ENCODE data around the gene TSPYL1. TPM values are rescaled to one million over a fixed set of nuclear protein-coding genes. Genes with fewer than 3 reads are reported as not detected.

Gene TSPYL1
- total and polyA plus RNA-seq, 4 donors = 25.1 to 39.8 (median 30.2) TPM

DNA sequence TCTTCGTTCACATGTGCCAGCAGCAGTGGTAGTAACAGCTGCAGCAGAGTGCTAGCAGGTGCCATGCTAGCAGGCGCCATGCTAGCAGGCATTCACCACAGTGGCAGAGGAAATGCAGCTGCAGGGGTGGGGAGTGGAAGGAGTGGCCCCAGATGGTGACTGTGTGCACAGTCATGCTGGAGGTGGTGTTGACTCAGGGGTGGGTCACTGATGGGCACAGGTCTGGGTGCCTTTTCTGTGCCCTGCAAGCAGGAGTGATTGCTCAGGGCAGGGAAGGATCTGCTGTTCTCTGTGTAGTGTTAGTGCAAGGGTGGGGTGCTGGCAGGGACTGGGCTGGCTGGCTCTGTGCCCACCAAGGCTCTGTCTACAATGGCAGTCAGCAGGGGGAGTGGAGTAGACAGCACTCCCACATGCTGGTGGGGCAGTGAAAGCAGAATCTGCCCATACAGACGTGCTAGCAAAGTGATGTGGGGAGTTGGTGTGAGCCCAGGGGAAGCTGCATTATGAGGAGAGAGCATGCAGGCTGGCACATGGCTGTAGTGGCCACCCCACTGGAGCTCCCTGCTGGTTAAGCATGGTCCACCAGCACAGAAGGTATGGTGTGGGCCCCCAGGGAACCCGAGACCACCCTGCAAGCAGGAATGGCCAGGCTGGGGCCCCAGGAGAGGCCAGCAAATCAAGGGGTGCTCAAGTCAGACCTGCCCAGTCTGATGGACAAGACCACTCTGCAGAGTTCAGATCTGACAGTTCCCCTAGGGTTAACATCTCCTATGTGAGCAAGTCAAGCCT lies 14.5 kb downstream of the TSPYL1 start (continued):
- TF ChIP-seq HNF4A (conservative IDR thresholded peaks at IDR 0.05) (no peak), RAD21 (IDR thresholded peaks at IDR 0.05) (no peak), SP1 (IDR thresholded peaks at IDR 0.05) (no peak), FOXA2 (IDR thresholded peaks at IDR 0.05) (no peak), NR2F2 (IDR thresholded peaks at IDR 0.05) (no peak), HNF4G (IDR thresholded peaks at IDR 0.05) (no peak), RXRA (IDR thresholded peaks at IDR 0.05) (no peak)
- TF ChIP-seq, protein P1, sequence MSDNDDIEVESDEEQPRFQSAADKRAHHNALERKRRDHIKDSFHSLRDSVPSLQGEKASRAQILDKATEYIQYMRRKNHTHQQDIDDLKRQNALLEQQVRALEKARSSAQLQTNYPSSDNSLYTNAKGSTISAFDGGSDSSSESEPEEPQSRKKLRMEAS (IDR thresholded peaks at IDR 0.05) = no peak

- Histone ChIP-seq H3K9me3 (ENCODE audit: control insufficient read depth in 4 of 4, low read length in 3 of 4) (no peaks in the 10 kb centered on the region), H3K4me1 (ENCODE audit: control insufficient read depth in 4 of 4, insufficient read depth in 4 of 4, low read length in 3 of 4) (no peaks in the 10 kb centered on the region), H3K4me3 (ENCODE audit: low read depth in 1 of 3, low read length in 3 of 3) (no peak overlapping the region), H3K27me3 (ENCODE audit: control insufficient read depth in 4 of 4, insufficient read depth in 4 of 4, low read length in 3 of 4) (no peaks in the 10 kb centered on the region), H3K9ac (ENCODE audit: low read depth in 1 of 2, low read length in 2 of 2) (no peak overlapping the region), H3K36me3 (ENCODE audit: control insufficient read depth in 4 of 4, insufficient read depth in 3 of 4, low read depth in 1 of 4, low read length in 3 of 4) (peaks cover 0 to 4% (median 3%) of the 10 kb centered on the region in 4 donors), H3K27ac (ENCODE audit: low read depth in 1 of 2, low read length in 2 of 2) (no peak overlapping the region)
- 97% methylated on average over 1 of the region's 1 CpG for WGBS
- TF ChIP-seq NR2F2 (IDR thresholded peaks at IDR 0.05) = no peak
- no peak for TF ChIP-seq GABPA (IDR thresholded peaks at IDR 0.05 in 1 of 2, conservative IDR thresholded peaks at IDR 0.05 in 1 of 2)
- no peak for TF ChIP-seq HNF4G (IDR thresholded peaks at IDR 0.05)
- no peak for TF ChIP-seq ATF3 (IDR thresholded peaks at IDR 0.05)
- TF ChIP-seq SP1 (IDR thresholded peaks at IDR 0.05) = no peak
- no peak for TF ChIP-seq FOXA2 (IDR thresholded peaks at IDR 0.05)
- TF ChIP-seq YY1 (IDR thresholded peaks at IDR 0.05) = no peak
- TF ChIP-seq, protein P2, sequence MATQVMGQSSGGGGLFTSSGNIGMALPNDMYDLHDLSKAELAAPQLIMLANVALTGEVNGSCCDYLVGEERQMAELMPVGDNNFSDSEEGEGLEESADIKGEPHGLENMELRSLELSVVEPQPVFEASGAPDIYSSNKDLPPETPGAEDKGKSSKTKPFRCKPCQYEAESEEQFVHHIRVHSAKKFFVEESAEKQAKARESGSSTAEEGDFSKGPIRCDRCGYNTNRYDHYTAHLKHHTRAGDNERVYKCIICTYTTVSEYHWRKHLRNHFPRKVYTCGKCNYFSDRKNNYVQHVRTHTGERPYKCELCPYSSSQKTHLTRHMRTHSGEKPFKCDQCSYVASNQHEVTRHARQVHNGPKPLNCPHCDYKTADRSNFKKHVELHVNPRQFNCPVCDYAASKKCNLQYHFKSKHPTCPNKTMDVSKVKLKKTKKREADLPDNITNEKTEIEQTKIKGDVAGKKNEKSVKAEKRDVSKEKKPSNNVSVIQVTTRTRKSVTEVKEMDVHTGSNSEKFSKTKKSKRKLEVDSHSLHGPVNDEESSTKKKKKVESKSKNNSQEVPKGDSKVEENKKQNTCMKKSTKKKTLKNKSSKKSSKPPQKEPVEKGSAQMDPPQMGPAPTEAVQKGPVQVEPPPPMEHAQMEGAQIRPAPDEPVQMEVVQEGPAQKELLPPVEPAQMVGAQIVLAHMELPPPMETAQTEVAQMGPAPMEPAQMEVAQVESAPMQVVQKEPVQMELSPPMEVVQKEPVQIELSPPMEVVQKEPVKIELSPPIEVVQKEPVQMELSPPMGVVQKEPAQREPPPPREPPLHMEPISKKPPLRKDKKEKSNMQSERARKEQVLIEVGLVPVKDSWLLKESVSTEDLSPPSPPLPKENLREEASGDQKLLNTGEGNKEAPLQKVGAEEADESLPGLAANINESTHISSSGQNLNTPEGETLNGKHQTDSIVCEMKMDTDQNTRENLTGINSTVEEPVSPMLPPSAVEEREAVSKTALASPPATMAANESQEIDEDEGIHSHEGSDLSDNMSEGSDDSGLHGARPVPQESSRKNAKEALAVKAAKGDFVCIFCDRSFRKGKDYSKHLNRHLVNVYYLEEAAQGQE (IDR thresholded peaks at IDR 0.05) = no peak
- no peak for TF ChIP-seq TAF1 (conservative IDR thresholded peaks at IDR 0.05)
- TF ChIP-seq, protein P3, sequence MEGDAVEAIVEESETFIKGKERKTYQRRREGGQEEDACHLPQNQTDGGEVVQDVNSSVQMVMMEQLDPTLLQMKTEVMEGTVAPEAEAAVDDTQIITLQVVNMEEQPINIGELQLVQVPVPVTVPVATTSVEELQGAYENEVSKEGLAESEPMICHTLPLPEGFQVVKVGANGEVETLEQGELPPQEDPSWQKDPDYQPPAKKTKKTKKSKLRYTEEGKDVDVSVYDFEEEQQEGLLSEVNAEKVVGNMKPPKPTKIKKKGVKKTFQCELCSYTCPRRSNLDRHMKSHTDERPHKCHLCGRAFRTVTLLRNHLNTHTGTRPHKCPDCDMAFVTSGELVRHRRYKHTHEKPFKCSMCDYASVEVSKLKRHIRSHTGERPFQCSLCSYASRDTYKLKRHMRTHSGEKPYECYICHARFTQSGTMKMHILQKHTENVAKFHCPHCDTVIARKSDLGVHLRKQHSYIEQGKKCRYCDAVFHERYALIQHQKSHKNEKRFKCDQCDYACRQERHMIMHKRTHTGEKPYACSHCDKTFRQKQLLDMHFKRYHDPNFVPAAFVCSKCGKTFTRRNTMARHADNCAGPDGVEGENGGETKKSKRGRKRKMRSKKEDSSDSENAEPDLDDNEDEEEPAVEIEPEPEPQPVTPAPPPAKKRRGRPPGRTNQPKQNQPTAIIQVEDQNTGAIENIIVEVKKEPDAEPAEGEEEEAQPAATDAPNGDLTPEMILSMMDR (IDR thresholded peaks at IDR 0.05; ENCODE audit: low read depth, low read length, missing input control) = no peak
- TF ChIP-seq EGR1 (IDR thresholded peaks at IDR 0.05; ENCODE audit: low read depth in 2 of 2) = no peak
- TF ChIP-seq RAD21 (IDR thresholded peaks at IDR 0.05) = no peak
- TF ChIP-seq JUND (IDR thresholded peaks at IDR 0.05) = no peak
- DNase-seq (ENCODE audit: low spot score) = no peak
Measured at GRCh38 chr6:116263353-116263752, 16.4 kb downstream of the TSPYL1 start.

All from liver (tissue), 9 donors.